B cell (primary cell): ENCODE results near the gene MAN2A1. TPM values are rescaled to one million over a fixed set of nuclear protein-coding genes. Genes with fewer than 3 reads are reported as not detected.

Experiments
- ATAC-seq: fragments of 200-7000 bp; cut with Tn5 transposase; one replicate; pipeline ENCODE4 v1.10.0; 2021; ENCODE audit warnings: low read depth, mild to moderate bottlenecking, moderate number of reproducible peaks, moderate library complexity
- CTCF ChIA-PET: fragments of 350-600 bp; sonication (Branson Sonifier 250); formaldehyde crosslinking; loops from one replicate; lab custom pipeline; 2021; ENCODE audit warnings: antibody characterized with exemption, inconsistent platforms; lab: Charles Lee
- POLR2A ChIA-PET: fragments of 350-600 bp; sonication (Branson Sonifier 250); formaldehyde crosslinking; loops from one replicate; lab custom pipeline; 2021; ENCODE audit warnings: antibody characterized with exemption; lab: Charles Lee
- DNase-seq: peaks from one replicate; pipeline ENCODE4 v3.0.0; 2013
- H2AFZ ChIP-seq: 2 replicates; pipeline ENCODE4 v1.6.1; 2012; ENCODE audit warnings: mild to moderate bottlenecking, low read depth, low read length; ENCODE audit not compliant: insufficient read depth, poor library complexity, severe bottlenecking
- H3K27ac ChIP-seq, 2 donors: 1 replicate in 1 of 2; 2 replicates in 1 of 2; pipeline ENCODE4 v1.5.1; 2012 to 2013; ENCODE audit warnings: low read length in 2 of 2, mild to moderate bottlenecking in 2 of 2, moderate library complexity in 1 of 2
- H3K27me3 ChIP-seq, 4 experiments: fragments of 200-600 bp in 1 of 4; sonication (generic) in 1 of 4; replicated peaks in 1 of 4; 1 replicate in 2 of 4; 2 replicates in 2 of 4; pipeline versions ENCODE4 v1.6.1 to v1.7.0; 2013 to 2016; ENCODE audit warnings: low read length in 3 of 4, mild to moderate bottlenecking in 2 of 4, mixed read lengths in 1 of 4, moderate library complexity in 1 of 4; ENCODE audit not compliant: insufficient read depth in 4 of 4, control insufficient read depth in 3 of 4; ENCODE audit errors: control extremely low read depth in 1 of 4
- H3K36me3 ChIP-seq, 2 experiments: replicated peaks in 1 of 2; 1 replicate in 1 of 2; 2 replicates in 1 of 2; pipeline versions ENCODE4 v1.6.1 to v1.7.1; 2013; ENCODE audit warnings: low read length in 1 of 2; ENCODE audit not compliant: insufficient read depth in 2 of 2, control insufficient read depth in 1 of 2; ENCODE audit errors: control extremely low read depth in 1 of 2, extremely low read depth in 1 of 2
- H3K4me1 ChIP-seq, 2 donors: fragments of 200-600 bp in 1 of 2; sonication (generic) in 1 of 2; 1 replicate in 1 of 2; 2 replicates in 1 of 2; pipeline versions ENCODE4 v1.5.1 to v1.6.1; 2013 to 2017; ENCODE audit warnings: low read length in 2 of 2; ENCODE audit not compliant: control insufficient read depth in 2 of 2, insufficient read depth in 2 of 2
- H3K4me2 ChIP-seq: replicated peaks from 2 replicates; pipeline ENCODE3; 2012; ENCODE audit warnings: mild to moderate bottlenecking, low read depth, low read length; ENCODE audit not compliant: poor library complexity, severe bottlenecking
- H3K4me3 ChIP-seq, 5 experiments: fragments of 200-600 bp in 1 of 5; sonication (generic) in 1 of 5; 1 replicate in 3 of 5; 2 replicates in 2 of 5; pipeline versions ENCODE4 v1.5.1 to v1.7.0; 2011 to 2016; ENCODE audit warnings: low read length in 4 of 5, mild to moderate bottlenecking in 4 of 5, low read depth in 2 of 5, control low read depth in 1 of 5, moderate library complexity in 1 of 5; ENCODE audit not compliant: insufficient read depth in 1 of 5; ENCODE audit errors: control extremely low read depth in 1 of 5, extremely low read depth in 1 of 5
- H3K79me2 ChIP-seq: fragments of 200-600 bp; sonication (generic); one replicate; pipeline ENCODE4 v1.6.0; 2016; ENCODE audit warnings: low read length; ENCODE audit not compliant: control insufficient read depth, insufficient read depth
- H3K9ac ChIP-seq: fragments of 200-600 bp; sonication (generic); 2 replicates; pipeline ENCODE4 v1.6.1; 2017; ENCODE audit warnings: mild to moderate bottlenecking, low read length, moderate library complexity
- H3K9me3 ChIP-seq, 3 donors: one replicate each; pipeline versions ENCODE4 v1.6.1 to v1.7.1; 2013; ENCODE audit warnings: low read length in 2 of 3; ENCODE audit not compliant: control insufficient read depth in 2 of 3, insufficient read depth in 1 of 3; ENCODE audit errors: control extremely low read depth in 1 of 3
- H4K20me1 ChIP-seq: 2 replicates; pipeline ENCODE4 v1.6.0; 2012; ENCODE audit warnings: mild to moderate bottlenecking, low read length; ENCODE audit not compliant: insufficient read depth, control insufficient read depth, poor library complexity, severe bottlenecking
- H3K27ac Mint-ChIP-seq: one replicate; pipeline ENCODE4 v1.8.0; 2021; ENCODE audit warnings: mixed read lengths
- H3K27me3 Mint-ChIP-seq: one replicate; pipeline ENCODE4 v1.8.0; 2021; ENCODE audit warnings: mixed read lengths
- H3K4me1 Mint-ChIP-seq: one replicate; pipeline ENCODE4 v1.8.0; 2021; ENCODE audit warnings: mixed read lengths
- H3K4me3 Mint-ChIP-seq: one replicate; pipeline ENCODE4 v1.8.0; 2021; ENCODE audit warnings: mixed read lengths
- H3K9me3 Mint-ChIP-seq: one replicate; pipeline ENCODE4 v1.8.0; 2022; ENCODE audit warnings: mixed read lengths; ENCODE audit not compliant: insufficient read depth
- CTCF ChIP-seq: fragments of 200-600 bp; IDR thresholded peaks from one replicate; pipeline ENCODE4 v1.8.0; 2022; ENCODE audit warnings: antibody characterized with exemption, mild to moderate bottlenecking
- EZH2 ChIP-seq: IDR thresholded peaks from 2 replicates; pipeline ENCODE4 v1.6.1; 2012; ENCODE audit warnings: borderline replicate concordance, low read depth, mild to moderate bottlenecking, moderate library complexity, low read length; ENCODE audit not compliant: insufficient read depth, poor library complexity, severe bottlenecking
- WGBS: methylation state at CpG from one replicate; pipeline ENCODE4 v1.1.5; 2013; ENCODE audit warnings: missing lambda C conversion rate; ENCODE audit not compliant: insufficient coverage; 5-methylcytosine and 5-hydroxymethylcytosine counted together
- intact Hi-C: fragments of 100-400 bp; cut with micrococcal nuclease; formaldehyde crosslinking; loops from one replicate; pipeline ENCODE4 v1.10.0; 2022
- polyA plus RNA-seq: library from polyadenylated mRNA; depleted of rRNA; stranded (reverse); fragments of >200 nt; gene quantifications from 2 replicates; pipeline ENCODE4 v1.2.3, GENCODE V29; 2012
- total RNA-seq, 2 donors: library from RNA; stranded (reverse); fragments of 120-200 nt in 1 of 2; gene quantifications; 1 replicate in 1 of 2; 2 replicates in 1 of 2; pipeline versions ENCODE4 v1.2.3 to v1.2.4, GENCODE V29; 2013 to 2022

MAN2A1 gene
- total and polyA plus RNA-seq, 2 donors (not counting 1 experiment from before 2014, with no cell fraction given) = 12.7 to 55.0 TPM

- POLR2A ChIA-PET = interaction anchor here (1.1 to 1.2 kb wide), 3 partner anchors 281 to 1310 kb away, joined by 3 to 4 read pairs (median 4); partner anchors contain the start of gene PJA2
- Histone ChIP-seq H2AFZ (peak overlapping the region; percentile 92), H3K36me3 (no peaks in the 10 kb centered on the region), H3K4me2 (peak overlapping the region; percentile 85), H3K9ac (peak overlapping the region; percentile 90), H3K79me2 (peaks cover 36% of the 10 kb centered on the region), H3K4me3 (peak overlapping the region; percentile 75 to 92 (median 89)), H3K9me3 (peaks cover 0 to 9% (median 9%) of the 10 kb centered on the region in 3 donors), H4K20me1 (no peaks in the 10 kb centered on the region), H3K27ac (peak overlapping the region; percentile 90 to 91), H3K27me3 (no peaks in the 10 kb centered on the region), H3K4me1 (peaks cover 37 to 41% of the 10 kb centered on the region in 2 donors)
- H3K27me3 Mint-ChIP-seq = peaks cover 5% of the 10 kb centered on the region
- no peak for TF ChIP-seq EZH2
- TF ChIP-seq CTCF = no peak
- intact Hi-C loops = loop anchor here (5.0 to 10.0 kb wide), 3 partner anchors 152 to 1824 kb away; partner anchors contain the start of genes CAMK4 and STARD4
- CTCF ChIA-PET = interaction anchor here (0.6 to 1.8 kb wide), 7 partner anchors 8 to 628 kb away, joined by 3 to 5 read pairs (median 4); no protein-coding TSS in a partner anchor
- peak overlapping the region; percentile 81 for H3K27ac Mint-ChIP-seq
- ATAC-seq (peak; percentile 2), DNase-seq (no peak)
- WGBS = under 1% methylated on average over 70 of the region's 71 CpGs
- H3K4me3 Mint-ChIP-seq = peak overlapping the region; percentile 85
- H3K4me1 Mint-ChIP-seq = peaks cover 45% of the 10 kb centered on the region
- H3K9me3 Mint-ChIP-seq = no peaks in the 10 kb centered on the region
Measured at GRCh38 chr5:109690242-109690974, 681 bp downstream of the MAN2A1 start.
